B cell (primary cell): ENCODE measurements around the gene TMEM125. TPM values are rescaled to one million over a fixed set of nuclear protein-coding genes. Genes with fewer than 3 reads are reported as not detected.

ENCODE experiments used
- ATAC-seq: fragments of 200-7000 bp; cut with Tn5 transposase; one replicate; pipeline ENCODE4 v1.10.0; 2021; ENCODE audit warnings: low read depth, mild to moderate bottlenecking, moderate number of reproducible peaks, moderate library complexity
- CTCF ChIA-PET: fragments of 350-600 bp; sonication (Branson Sonifier 250); formaldehyde crosslinking; loops from one replicate; lab custom pipeline; 2021; ENCODE audit warnings: antibody characterized with exemption, inconsistent platforms; lab: Charles Lee
- POLR2A ChIA-PET: fragments of 350-600 bp; sonication (Branson Sonifier 250); formaldehyde crosslinking; loops from one replicate; lab custom pipeline; 2021; ENCODE audit warnings: antibody characterized with exemption; lab: Charles Lee
- DNase-seq: peaks from one replicate; pipeline ENCODE4 v3.0.0; 2013
- H2AFZ ChIP-seq: 2 replicates; pipeline ENCODE4 v1.6.1; 2012; ENCODE audit warnings: mild to moderate bottlenecking, low read depth, low read length; ENCODE audit not compliant: insufficient read depth, poor library complexity, severe bottlenecking
- H3K27ac ChIP-seq, 2 donors: 1 replicate in 1 of 2; 2 replicates in 1 of 2; pipeline ENCODE4 v1.5.1; 2012 to 2013; ENCODE audit warnings: low read length in 2 of 2, mild to moderate bottlenecking in 2 of 2, moderate library complexity in 1 of 2
- H3K27me3 ChIP-seq, 4 experiments: fragments of 200-600 bp in 1 of 4; sonication (generic) in 1 of 4; replicated peaks in 1 of 4; 1 replicate in 2 of 4; 2 replicates in 2 of 4; pipeline versions ENCODE4 v1.6.1 to v1.7.0; 2013 to 2016; ENCODE audit warnings: low read length in 3 of 4, mild to moderate bottlenecking in 2 of 4, mixed read lengths in 1 of 4, moderate library complexity in 1 of 4; ENCODE audit not compliant: insufficient read depth in 4 of 4, control insufficient read depth in 3 of 4; ENCODE audit errors: control extremely low read depth in 1 of 4
- H3K36me3 ChIP-seq, 2 experiments: replicated peaks in 1 of 2; 1 replicate in 1 of 2; 2 replicates in 1 of 2; pipeline versions ENCODE4 v1.6.1 to v1.7.1; 2013; ENCODE audit warnings: low read length in 1 of 2; ENCODE audit not compliant: insufficient read depth in 2 of 2, control insufficient read depth in 1 of 2; ENCODE audit errors: control extremely low read depth in 1 of 2, extremely low read depth in 1 of 2
- H3K4me1 ChIP-seq, 2 donors: fragments of 200-600 bp in 1 of 2; sonication (generic) in 1 of 2; 1 replicate in 1 of 2; 2 replicates in 1 of 2; pipeline versions ENCODE4 v1.5.1 to v1.6.1; 2013 to 2017; ENCODE audit warnings: low read length in 2 of 2; ENCODE audit not compliant: control insufficient read depth in 2 of 2, insufficient read depth in 2 of 2
- H3K4me2 ChIP-seq: replicated peaks from 2 replicates; pipeline ENCODE3; 2012; ENCODE audit warnings: mild to moderate bottlenecking, low read depth, low read length; ENCODE audit not compliant: poor library complexity, severe bottlenecking
- H3K4me3 ChIP-seq, 5 experiments: fragments of 200-600 bp in 1 of 5; sonication (generic) in 1 of 5; 1 replicate in 3 of 5; 2 replicates in 2 of 5; pipeline versions ENCODE4 v1.5.1 to v1.7.0; 2011 to 2016; ENCODE audit warnings: low read length in 4 of 5, mild to moderate bottlenecking in 4 of 5, low read depth in 2 of 5, control low read depth in 1 of 5, moderate library complexity in 1 of 5; ENCODE audit not compliant: insufficient read depth in 1 of 5; ENCODE audit errors: control extremely low read depth in 1 of 5, extremely low read depth in 1 of 5
- H3K79me2 ChIP-seq: fragments of 200-600 bp; sonication (generic); one replicate; pipeline ENCODE4 v1.6.0; 2016; ENCODE audit warnings: low read length; ENCODE audit not compliant: control insufficient read depth, insufficient read depth
- H3K9ac ChIP-seq: fragments of 200-600 bp; sonication (generic); 2 replicates; pipeline ENCODE4 v1.6.1; 2017; ENCODE audit warnings: mild to moderate bottlenecking, low read length, moderate library complexity
- H3K9me3 ChIP-seq, 3 donors: one replicate each; pipeline versions ENCODE4 v1.6.1 to v1.7.1; 2013; ENCODE audit warnings: low read length in 2 of 3; ENCODE audit not compliant: control insufficient read depth in 2 of 3, insufficient read depth in 1 of 3; ENCODE audit errors: control extremely low read depth in 1 of 3
- H4K20me1 ChIP-seq: 2 replicates; pipeline ENCODE4 v1.6.0; 2012; ENCODE audit warnings: mild to moderate bottlenecking, low read length; ENCODE audit not compliant: insufficient read depth, control insufficient read depth, poor library complexity, severe bottlenecking
- H3K27ac Mint-ChIP-seq: one replicate; pipeline ENCODE4 v1.8.0; 2021; ENCODE audit warnings: mixed read lengths
- H3K27me3 Mint-ChIP-seq: one replicate; pipeline ENCODE4 v1.8.0; 2021; ENCODE audit warnings: mixed read lengths
- H3K4me1 Mint-ChIP-seq: one replicate; pipeline ENCODE4 v1.8.0; 2021; ENCODE audit warnings: mixed read lengths
- H3K4me3 Mint-ChIP-seq: one replicate; pipeline ENCODE4 v1.8.0; 2021; ENCODE audit warnings: mixed read lengths
- H3K9me3 Mint-ChIP-seq: one replicate; pipeline ENCODE4 v1.8.0; 2022; ENCODE audit warnings: mixed read lengths; ENCODE audit not compliant: insufficient read depth
- CTCF ChIP-seq: fragments of 200-600 bp; IDR thresholded peaks from one replicate; pipeline ENCODE4 v1.8.0; 2022; ENCODE audit warnings: antibody characterized with exemption, mild to moderate bottlenecking
- EZH2 ChIP-seq: IDR thresholded peaks from 2 replicates; pipeline ENCODE4 v1.6.1; 2012; ENCODE audit warnings: borderline replicate concordance, low read depth, mild to moderate bottlenecking, moderate library complexity, low read length; ENCODE audit not compliant: insufficient read depth, poor library complexity, severe bottlenecking
- WGBS: methylation state at CpG from one replicate; pipeline ENCODE4 v1.1.5; 2013; ENCODE audit warnings: missing lambda C conversion rate; ENCODE audit not compliant: insufficient coverage; 5-methylcytosine and 5-hydroxymethylcytosine counted together
- intact Hi-C: fragments of 100-400 bp; cut with micrococcal nuclease; formaldehyde crosslinking; loops from one replicate; pipeline ENCODE4 v1.10.0; 2022
- polyA plus RNA-seq: library from polyadenylated mRNA; depleted of rRNA; stranded (reverse); fragments of >200 nt; gene quantifications from 2 replicates; pipeline ENCODE4 v1.2.3, GENCODE V29; 2012
- total RNA-seq, 2 donors: library from RNA; stranded (reverse); fragments of 120-200 nt in 1 of 2; gene quantifications; 1 replicate in 1 of 2; 2 replicates in 1 of 2; pipeline versions ENCODE4 v1.2.3 to v1.2.4, GENCODE V29; 2013 to 2022

Gene TMEM125
- total and polyA plus RNA-seq, 2 donors (not counting 1 experiment from before 2014, with no cell fraction given), result not detected

- Histone ChIP-seq H3K4me3 (no peak overlapping the region), H3K9me3 (peaks cover 0 to 10% (median 7%) of the 10 kb centered on the region in 3 donors), H2AFZ (no peak overlapping the region), H3K27me3 (peaks cover 0 to 4% (median 1%) of the 10 kb centered on the region in 4 experiments), H4K20me1 (no peaks in the 10 kb centered on the region), H3K9ac (no peak overlapping the region), H3K79me2 (no peaks in the 10 kb centered on the region), H3K4me2 (no peak overlapping the region), H3K4me1 (no peaks in the 10 kb centered on the region), H3K27ac (no peak overlapping the region), H3K36me3 (no peaks in the 10 kb centered on the region)
- DNase-seq, result no peak
- no peak overlapping the region for H3K4me3 Mint-ChIP-seq
- peaks cover 2% of the 10 kb centered on the region for H3K9me3 Mint-ChIP-seq
- POLR2A ChIA-PET, result no interaction called here
- ATAC-seq, result no peak
- H3K27me3 Mint-ChIP-seq, result no peaks in the 10 kb centered on the region
- H3K27ac Mint-ChIP-seq, result no peak overlapping the region
- 89% methylated on average over 8 of the region's 8 CpGs for WGBS
- intact Hi-C loops, result no loop called here
- TF ChIP-seq CTCF, result no peak
- CTCF ChIA-PET, result no interaction called here
- no peaks in the 10 kb centered on the region for H3K4me1 Mint-ChIP-seq
Measured at GRCh38 chr1:43256675-43257570, 12.9 kb upstream of the TMEM125 start.

GRCh38 chr1:43258370-43258769 is 11.4 kb upstream of the TMEM125 start:
- Mint-ChIP-seq H3K4me1 (no peaks in the 10 kb centered on the region), H3K27me3 (no peaks in the 10 kb centered on the region), H3K27ac (no peak overlapping the region), H3K9me3 (peaks cover 6% of the 10 kb centered on the region), H3K4me3 (no peak overlapping the region)
- Histone ChIP-seq H4K20me1 (no peaks in the 10 kb centered on the region), H3K27me3 (peaks cover 0 to 4% (median 0%) of the 10 kb centered on the region in 4 experiments), H2AFZ (no peak overlapping the region), H3K9ac (no peak overlapping the region), H3K27ac (no peak overlapping the region), H3K4me3 (no peak overlapping the region), H3K4me2 (no peak overlapping the region), H3K9me3 (peaks cover 0 to 13% (median 7%) of the 10 kb centered on the region in 3 donors), H3K36me3 (no peaks in the 10 kb centered on the region), H3K79me2 (no peaks in the 10 kb centered on the region), H3K4me1 (no peaks in the 10 kb centered on the region)
- TF ChIP-seq CTCF (no peak), EZH2 (no peak)
- POLR2A ChIA-PET, result no interaction called here
- WGBS, result 59% methylated on average over 2 of the region's 3 CpGs
- no peak for ATAC-seq
- intact Hi-C loops, result no loop called here
- no peak for DNase-seq
- CTCF ChIA-PET, result no interaction called here
